ENCODE data around the gene RASGRP1.

RASGRP1 gene

DNA sequence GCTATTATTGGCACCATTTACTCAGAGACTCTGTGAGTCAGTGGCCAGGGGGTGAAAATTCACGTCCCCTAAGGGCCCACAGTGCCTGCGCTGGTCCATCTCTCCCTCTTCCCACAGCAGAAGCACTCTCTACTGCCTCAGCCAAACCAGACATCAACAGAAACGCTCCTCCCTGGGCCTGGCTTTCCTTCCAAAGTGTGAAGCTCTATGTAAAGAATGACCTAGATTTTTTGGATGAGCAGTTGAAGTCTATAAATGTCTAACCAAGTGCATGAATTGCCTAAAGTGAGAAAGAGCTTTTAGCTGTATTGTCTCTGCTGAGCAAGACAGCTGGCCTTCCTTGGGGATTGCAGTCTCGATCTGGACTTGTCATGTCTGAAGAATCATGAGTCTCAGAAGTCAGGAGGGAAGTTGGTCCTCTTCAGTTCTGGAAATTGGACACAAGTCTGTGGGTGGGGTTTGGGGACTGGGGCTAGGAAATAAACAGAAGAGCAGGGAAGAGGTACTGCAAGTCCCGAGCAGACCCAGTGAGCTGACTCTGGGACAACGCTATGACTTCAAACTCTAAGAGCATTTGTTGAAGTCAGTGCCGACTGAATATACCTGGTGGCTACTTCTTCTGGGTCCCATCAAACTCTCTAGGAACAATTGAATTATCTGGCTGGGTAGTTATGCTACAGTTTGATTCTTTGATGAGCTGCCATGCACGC lies 29.0 kb downstream of the RASGRP1 start:
- no peak for DNase-seq

- no peak for DNase-seq
Measured at GRCh38 chr15:38534691-38535090, 29.9 kb downstream of the RASGRP1 start.

DNA sequence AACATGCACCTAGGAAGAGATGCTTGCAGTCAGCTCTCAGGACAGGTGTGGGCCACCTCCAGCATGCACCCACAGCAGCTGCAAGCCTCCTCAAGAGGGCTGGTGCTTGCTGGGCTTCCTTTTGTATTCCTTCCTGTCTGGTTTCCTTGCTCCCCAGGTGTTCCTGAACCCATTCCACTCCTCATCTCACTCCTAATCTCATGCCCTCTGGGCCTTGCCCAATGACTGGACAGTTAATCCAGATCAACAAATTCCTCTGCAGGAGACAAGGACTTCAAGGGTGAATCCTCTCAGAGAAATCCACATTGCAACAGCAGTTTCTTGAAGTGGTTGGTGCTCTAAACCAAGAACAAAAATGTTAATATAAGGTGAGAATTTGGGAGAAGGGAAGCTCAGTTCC lies 30.7 kb downstream of the RASGRP1 start:
- DNase-seq = no peak

DNA sequence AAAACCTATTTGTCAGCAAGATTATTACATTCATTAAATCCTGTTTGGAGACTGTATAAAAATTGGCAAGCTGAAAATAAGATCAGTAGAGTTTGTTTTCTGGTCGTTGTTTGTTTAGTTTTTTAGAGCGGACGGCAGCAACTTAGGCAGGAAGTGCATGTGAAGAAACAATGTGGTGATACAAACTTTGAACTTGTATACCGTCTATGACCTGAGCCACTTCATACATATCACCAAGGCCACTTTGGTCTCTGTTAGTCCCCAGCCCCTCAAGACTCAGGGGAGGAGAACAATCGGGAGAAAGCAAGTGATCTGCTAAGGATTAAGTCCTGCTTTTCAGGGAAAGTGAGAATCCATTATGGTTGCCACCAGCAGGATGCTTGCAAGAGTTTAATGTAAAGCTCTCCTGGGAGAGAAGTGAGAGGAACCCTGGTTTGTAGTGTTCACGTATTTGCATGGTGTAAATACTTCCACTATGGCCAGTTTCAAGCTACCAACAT lies 31.1 kb downstream of the RASGRP1 start:
- no peak for DNase-seq

- no peak for DNase-seq
Measured at GRCh38 chr15:38532728-38533127, 31.9 kb downstream of the RASGRP1 start.

DNA sequence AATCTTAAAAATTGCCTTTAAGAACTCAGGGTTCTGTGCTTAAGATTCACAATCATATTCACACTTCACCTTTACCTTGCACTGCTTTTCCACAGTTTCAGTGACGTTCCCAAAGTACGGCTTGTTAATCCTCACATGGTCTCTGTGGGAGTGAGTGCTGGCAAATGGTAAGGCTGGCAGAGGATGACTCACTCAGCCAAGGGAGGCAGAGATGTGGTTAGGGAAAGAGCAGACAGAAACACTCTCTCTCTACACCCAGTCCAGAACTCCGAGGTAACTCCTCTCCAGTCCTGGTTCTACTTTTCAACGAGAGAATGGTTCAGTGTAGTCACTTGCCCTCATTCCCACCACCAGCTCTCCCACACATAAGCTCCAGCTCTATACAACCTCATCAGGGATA lies 33.1 kb downstream of the RASGRP1 start:
- DNase-seq = no peak

DNA sequence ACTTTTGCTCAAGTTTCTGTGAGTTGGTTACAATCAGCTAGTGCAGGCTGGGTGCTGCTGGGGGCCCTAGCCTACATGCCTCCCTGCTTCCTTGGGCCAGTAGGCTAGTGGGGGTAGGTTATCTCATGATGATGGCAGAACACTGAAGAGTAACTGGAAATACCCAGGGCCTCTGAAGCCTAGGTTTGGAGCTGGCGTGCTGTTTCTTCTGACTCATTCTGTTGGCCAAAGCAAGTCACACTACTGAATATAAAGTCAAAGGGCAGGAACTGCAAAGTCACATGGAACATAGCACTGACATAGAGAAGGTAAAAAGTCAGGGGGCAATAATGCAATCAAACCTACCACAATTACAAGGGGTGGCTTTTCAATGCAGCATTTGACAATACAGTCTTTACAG lies 34.5 kb downstream of the RASGRP1 start:
- no peak for DNase-seq

DNA sequence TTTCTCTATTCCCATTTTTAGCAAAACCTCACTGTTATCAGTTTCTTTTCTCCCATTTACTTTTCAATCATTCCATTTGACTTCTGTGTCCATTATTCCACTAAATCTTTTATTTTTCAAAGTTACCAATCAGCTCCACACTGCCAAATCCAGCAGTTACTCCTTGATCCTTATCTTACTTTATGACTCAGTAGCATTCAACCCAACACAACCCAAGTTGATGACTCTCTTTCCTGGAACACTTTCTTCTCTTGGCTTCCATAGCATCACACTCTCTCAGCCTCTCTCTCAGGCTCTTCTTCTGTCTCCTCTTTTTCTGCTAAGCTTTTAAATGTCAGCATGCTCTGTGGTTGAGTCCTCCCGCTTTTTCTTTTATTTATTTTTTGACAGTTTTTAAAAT lies 36.3 kb downstream of the RASGRP1 start:
- DNase-seq = no peak

DNA sequence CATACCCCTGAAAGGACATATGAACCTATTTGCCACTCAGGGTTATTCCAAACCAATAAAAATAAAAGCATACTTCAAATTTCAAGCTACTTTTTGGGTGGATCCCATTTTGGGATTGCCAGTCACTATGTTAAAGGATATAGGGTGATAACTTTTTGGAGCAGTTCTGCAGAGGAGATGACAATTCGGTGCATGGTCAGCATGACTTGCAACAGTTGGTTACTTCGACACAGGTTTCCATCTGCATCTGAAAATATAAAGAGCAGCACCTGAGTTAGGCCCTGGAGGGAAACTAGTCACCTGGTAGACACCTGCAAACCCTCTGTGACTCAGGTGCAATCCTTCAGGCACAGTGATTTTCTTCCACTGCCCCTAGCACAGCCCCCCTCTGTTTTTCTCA lies 38.5 kb downstream of the RASGRP1 start:
- DNase-seq = no peak

- no peak for DNase-seq
Measured at GRCh38 chr15:38525489-38525888, 39.1 kb downstream of the RASGRP1 start.

DNA sequence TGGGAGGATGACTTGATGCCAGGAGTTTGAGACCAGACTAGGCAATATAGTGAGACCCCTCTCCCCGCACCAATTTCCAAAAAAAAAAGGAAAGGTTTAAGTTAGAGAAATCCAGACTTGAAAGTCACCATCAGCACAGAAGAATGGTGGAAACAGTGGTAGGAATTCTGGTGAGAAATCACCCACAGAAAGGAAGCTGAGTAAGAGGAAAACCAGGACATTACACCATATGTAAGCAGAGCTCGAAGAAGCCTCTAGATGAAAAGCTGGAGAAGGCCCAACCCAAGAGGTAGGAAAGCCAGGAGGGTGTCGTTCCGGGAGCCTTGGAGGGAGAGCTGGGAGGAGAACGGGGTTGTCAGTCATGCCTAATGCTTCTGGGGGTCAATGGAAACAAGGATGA lies 40.5 kb downstream of the RASGRP1 start:
- DNase-seq = no peak

- no peak for DNase-seq
Measured at GRCh38 chr15:38522922-38523321, 41.7 kb downstream of the RASGRP1 start.

- DNase-seq = no peak
Measured at GRCh38 chr15:38521316-38521715, 43.3 kb downstream of the RASGRP1 start.

GRCh38 chr15:38520035-38520434 lies 44.6 kb downstream of the RASGRP1 start:
- no peak for DNase-seq

- no peak for DNase-seq
Measured at GRCh38 chr15:38518084-38518483, 46.5 kb downstream of the RASGRP1 start.

DNA sequence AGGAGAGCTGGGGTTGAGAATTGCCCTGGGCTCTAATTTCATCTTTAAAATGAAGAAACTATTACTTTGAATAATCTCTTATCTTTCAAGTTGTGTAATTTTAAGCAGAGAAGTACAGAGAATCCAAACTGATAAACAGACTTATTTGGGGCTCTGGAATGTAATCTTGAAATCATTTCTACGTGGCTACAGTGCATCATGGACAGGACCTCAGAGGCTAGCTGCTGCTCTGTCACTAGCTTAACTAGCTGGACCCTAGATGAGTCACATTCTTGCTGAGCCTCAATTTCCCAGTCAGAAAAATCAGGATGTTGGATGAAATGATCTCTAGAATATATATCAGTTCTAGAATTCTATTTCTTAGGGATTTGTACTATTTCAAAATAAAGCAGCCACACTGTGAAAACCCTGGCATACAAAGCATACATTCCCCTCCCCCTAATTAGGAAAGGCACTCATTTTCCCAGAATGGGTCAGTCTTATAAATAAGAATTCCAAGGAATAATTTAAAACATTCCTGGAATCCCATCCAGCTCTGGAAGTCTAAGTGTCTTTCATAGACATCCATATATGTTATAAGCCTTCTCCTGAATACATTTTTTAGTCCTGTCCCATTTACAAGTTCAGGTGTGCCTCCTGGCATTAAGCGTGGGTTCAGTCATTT lies 47.2 kb downstream of the RASGRP1 start:
- no peak for DNase-seq

DNA sequence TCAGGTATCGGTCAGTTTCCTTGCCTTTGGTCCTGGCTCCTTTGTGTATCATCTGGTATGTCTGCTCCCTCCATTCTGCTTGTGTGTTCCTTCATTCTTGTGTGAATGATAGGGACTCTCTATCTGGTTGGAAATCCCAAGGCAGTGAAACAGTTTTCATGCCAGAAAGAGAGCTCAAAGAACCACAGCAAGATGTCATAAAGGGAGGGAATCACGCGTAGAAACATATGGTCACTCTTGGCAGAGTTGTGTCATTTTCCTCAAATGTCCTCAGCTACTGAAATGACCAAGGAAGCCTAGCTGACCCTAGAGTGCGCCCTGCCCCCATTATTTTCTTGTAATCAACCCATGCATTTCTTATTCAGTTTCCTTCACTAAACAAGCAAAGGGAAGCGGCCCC lies 48.0 kb downstream of the RASGRP1 start:
- DNase-seq = no peak

DNA sequence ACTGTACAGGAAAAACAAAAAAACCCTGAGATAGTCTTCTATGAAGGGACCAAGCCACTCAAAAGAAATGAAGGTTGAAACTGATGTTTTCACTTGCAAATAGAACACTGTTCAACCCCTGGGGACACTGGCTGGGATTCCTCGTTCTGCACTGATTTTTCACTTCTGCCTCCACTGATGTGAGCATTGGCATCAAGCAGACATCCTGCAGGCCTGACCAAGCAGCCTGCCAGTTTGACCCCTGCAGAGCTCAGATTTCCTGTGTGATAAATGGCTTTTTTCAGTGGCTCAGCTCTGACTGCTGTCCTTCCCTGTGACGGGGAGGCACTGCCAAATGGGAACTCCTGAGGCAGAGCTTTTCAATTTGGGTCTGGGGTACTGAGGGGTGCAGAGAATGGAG lies 50.0 kb downstream of the RASGRP1 start:
- no peak for DNase-seq

DNA sequence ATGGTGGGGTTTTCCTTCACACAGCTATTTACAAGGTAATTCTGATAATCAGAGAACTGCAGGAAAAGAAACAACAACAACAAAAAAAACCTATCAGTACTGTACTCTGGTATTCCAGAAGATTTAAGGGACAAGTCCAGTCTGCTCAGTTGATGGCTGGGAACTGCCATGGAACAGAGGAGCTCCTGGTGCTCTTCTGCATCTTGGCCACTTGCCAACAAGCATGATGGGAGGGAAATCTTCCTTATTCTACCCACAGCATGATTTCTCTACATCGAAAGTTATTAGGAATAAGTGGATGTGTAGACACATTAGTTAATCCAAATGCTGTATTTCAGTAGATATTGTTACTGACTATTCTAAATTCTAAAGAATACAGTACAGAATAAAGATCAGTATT lies 51.7 kb downstream of the RASGRP1 start:
- no peak for DNase-seq

- no peak for DNase-seq
Measured at GRCh38 chr15:38509152-38509551, 55.5 kb downstream of the RASGRP1 start.

DNA sequence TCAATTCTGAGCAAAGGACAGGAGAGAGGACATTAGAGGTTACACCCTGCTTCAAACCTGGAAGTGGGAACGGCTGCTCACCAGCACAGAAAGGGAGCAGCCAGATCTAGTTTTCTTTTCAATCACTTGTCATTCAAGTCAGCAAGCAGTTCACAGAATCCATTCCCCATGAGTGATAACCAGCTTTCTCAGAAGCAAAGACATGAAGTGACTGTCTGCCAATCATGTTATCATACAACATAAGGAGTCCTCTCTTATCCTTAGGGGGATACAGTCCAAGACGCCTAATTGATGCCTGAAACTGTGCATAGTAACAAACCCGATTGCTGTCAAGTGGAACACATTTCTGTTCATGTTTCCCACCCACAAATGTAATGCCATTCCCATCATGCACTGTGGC lies 56.0 kb downstream of the RASGRP1 start:
- no peak for DNase-seq

GRCh38 chr15:38507570-38507969 lies 57.0 kb downstream of the RASGRP1 start:
- no peak for DNase-seq

GRCh38 chr15:38506997-38507396 lies 57.6 kb downstream of the RASGRP1 start:
- no peak for DNase-seq

GRCh38 chr15:38504680-38505467 lies 59.7 kb downstream of the RASGRP1 start:
- no peak for DNase-seq

Data from activated effector memory CD4-positive, alpha-beta T cell treated with anti-CD3 and anti-CD28 coated beads, Interleukin-2, amount 50 U/mL, for 16 hours (primary cell).